NT2/D1 (cell line): ENCODE results near the gene GDPD1.

Experiments
- SUZ12 ChIP-seq: IDR thresholded peaks from 2 replicates; pipeline ENCODE4 v1.6.1; 2011; ENCODE audit not compliant: insufficient read length, insufficient read depth; ENCODE audit errors: extremely low read depth
- YY1 ChIP-seq: IDR thresholded peaks from 2 replicates; pipeline ENCODE4 v1.6.1; 2011; ENCODE audit not compliant: insufficient read length, insufficient read depth
- ZNF274 ChIP-seq: IDR thresholded peaks from 2 replicates; pipeline ENCODE4 v1.6.1; 2011; ENCODE audit warnings: mild to moderate bottlenecking, low read depth, low read length

- TF ChIP-seq YY1: no peak
- TF ChIP-seq ZNF274: no peak
- TF ChIP-seq SUZ12: no peak
Observed at GRCh38 chr17:59181481-59181880, 38.8 kb upstream of the GDPD1 start.
